ENCODE data around the gene FTCDNL1.

Gene FTCDNL1

DNA sequence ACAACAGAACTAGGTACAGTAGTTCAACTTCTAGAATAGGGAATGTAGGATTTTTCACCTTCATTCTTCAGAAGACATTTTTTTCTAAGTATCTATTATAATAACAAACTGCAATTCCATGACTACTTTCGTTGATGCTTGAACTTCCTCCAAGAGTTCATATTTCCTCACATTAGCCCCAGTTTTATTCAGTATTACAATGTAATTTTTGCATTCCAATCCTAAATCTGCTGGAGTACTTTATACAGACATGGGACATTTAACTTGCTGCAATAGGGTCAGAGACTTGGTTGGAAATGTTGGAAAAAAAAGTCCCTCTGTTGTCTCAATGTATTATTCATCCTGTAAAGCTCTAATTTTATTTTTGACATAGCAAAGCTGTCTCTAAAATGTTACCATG lies 19.6 kb upstream of the FTCDNL1 start:
- DNase-seq (ENCODE audit: low read depth), result peak; percentile 14
- no peak overlapping the region for H3K4me3 ChIP-seq (ENCODE audit: low read length)
- TF ChIP-seq CTCF (conservative IDR thresholded peaks at IDR 0.05; ENCODE audit: low read length), result no peak

- TF ChIP-seq CTCF (conservative IDR thresholded peaks at IDR 0.05; ENCODE audit: low read length), result no peak
- no peak for DNase-seq (ENCODE audit: low read depth)
- no peak overlapping the region for H3K4me3 ChIP-seq (ENCODE audit: low read length)
Observed at GRCh38 chr2:199869653-199870052, 18.7 kb upstream of the FTCDNL1 start.

DNA sequence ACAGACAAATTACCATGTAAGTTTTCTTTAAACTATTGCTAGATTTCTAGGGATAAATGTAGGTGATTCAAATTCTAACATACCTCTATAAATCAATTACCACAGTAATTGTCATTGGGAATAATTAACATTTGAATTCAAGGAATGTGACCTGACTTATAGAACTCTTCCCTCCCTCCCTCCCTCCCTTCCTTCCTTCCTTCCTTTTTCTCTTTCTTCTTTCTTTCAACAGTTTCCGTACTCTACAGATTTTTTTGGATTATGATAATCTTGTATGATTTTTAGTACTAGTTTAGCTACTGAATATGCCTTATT lies 18.2 kb upstream of the FTCDNL1 start:
- DNase-seq (ENCODE audit: low read depth), result no peak
- no peak overlapping the region for H3K4me3 ChIP-seq (ENCODE audit: low read length)
- TF ChIP-seq CTCF (conservative IDR thresholded peaks at IDR 0.05; ENCODE audit: low read length), result no peak

DNA sequence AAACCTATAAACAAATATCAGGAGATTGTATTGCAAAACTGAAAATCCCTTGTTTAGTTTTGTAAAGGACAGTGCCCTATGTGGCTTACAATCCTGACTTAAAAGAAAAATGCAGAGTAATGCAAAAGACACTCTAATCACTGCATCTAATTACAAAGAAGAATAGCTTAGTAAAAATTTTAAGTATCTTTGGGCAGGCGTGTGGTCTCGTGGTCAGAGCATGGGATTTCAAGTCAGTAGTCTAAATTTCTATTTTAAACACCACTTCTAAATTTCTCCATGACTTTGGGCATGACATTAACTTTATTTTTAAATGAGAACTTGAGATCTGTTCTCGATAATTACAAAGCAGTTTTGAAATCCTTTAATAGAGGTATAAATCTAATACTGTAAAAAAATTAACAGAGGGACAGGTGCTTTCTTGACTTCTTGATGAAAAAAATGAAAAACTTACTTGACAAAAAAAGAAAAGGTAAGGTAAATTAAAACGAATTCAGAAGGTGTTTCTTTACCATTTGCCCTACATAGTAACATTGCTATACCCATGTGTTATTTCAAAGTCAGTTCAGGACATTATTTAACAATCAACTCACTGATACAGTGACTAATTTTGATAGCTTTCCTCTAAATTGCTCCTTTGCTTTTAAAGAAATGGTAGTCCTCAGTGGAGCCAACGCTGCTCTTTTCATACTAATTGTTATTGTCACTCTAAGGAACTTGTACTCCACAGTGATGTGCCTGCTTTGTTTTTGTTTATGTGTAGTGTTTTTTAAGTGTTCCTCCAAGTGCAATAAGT lies 17.6 kb upstream of the FTCDNL1 start:
- TF ChIP-seq CTCF (conservative IDR thresholded peaks at IDR 0.05; ENCODE audit: low read length), result no peak
- DNase-seq (ENCODE audit: low read depth), result no peak
- no peak overlapping the region for H3K4me3 ChIP-seq (ENCODE audit: low read length)

GRCh38 chr2:199865905-199866304 lies 14.9 kb upstream of the FTCDNL1 start:
- no peak for DNase-seq (ENCODE audit: low read depth)
- no peak for TF ChIP-seq CTCF (conservative IDR thresholded peaks at IDR 0.05; ENCODE audit: low read length)
- H3K4me3 ChIP-seq (ENCODE audit: low read length), result no peak overlapping the region

- DNase-seq (ENCODE audit: low read depth), result peak; percentile 1
- no peak overlapping the region for H3K4me3 ChIP-seq (ENCODE audit: low read length)
- TF ChIP-seq CTCF (conservative IDR thresholded peaks at IDR 0.05; ENCODE audit: low read length), result no peak
Observed at GRCh38 chr2:199862788-199863187, 11.8 kb upstream of the FTCDNL1 start.

DNA sequence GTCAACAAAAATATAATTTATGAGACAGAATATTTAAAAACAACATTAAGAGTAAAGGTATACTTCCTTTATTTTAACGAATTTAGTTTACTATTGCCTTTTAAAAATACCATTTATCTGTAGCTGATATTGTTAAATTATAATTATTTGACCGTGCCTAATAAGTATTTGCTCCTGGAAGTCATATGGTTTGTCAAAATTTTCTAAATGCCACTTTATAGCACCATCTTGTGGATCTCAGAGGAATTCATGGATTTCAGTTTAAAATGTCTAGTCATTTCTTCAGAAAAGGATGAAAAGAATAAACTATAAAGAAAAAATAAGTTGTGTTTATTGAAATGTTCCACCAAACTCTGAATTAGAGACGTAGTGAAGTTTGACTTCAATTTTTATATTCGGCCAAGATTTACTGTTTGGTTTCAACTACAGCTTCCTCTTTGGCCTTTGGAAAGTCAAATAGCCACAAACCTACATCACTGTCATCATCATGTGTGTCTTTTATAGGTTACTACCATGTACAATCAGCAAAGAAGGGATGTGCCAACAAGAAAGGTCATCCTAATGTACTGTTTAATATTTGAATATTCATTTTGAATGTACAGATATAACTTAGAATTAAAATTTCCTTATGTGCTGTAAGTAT lies 10.3 kb upstream of the FTCDNL1 start:
- peak; percentile 73 for TF ChIP-seq CTCF (conservative IDR thresholded peaks at IDR 0.05; ENCODE audit: low read length)
- no peak overlapping the region for H3K4me3 ChIP-seq (ENCODE audit: low read length)
- peak; percentile 41 for DNase-seq (ENCODE audit: low read depth)
